ENCODE measurements around the gene SUPT20HL1. TPM values are rescaled to one million over a fixed set of nuclear protein-coding genes. Genes with fewer than 3 reads are reported as not detected.

The SUPT20HL1 gene
- total and polyA plus RNA-seq, 2 donors from 2014 or later = not detected

DNA sequence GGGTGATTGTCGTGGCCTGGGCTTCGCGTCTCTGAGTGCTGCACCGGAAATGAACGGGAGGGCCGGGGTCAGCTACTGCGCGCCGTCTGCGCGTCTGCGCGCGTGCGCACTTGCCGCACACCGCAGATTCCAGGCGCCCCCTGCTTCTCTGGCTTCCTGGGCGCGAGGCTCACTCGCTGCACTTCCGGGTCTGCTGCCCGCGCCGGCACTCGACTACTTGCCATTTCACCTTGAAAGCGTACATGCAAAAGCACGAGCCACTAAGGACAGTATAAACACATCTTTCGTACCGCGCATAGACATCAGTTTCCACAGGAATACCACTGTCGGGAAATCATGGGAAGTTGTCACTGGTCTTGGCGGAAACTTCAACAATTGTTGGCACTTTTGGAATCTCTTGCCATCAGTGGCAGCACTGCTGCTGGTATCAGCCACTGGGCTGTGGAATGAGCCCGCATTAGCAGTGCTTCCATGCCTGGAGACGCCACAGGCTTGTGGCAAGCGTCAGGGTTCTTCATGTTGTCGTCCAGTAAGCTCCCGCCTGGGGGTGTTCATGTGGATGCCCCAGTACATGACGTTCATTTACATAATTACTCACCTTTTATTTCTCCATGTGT is 46.3 kb upstream of the SUPT20HL1 start, which contains the start of gene SUPT20HL2:
Gene SUPT20HL2, minus strand, starts transcription at position 51 of the 617 bp plus-strand sequence. CDS start 754 bp downstream, outside the sequence.
- Histone ChIP-seq H3K4me1 (ENCODE audit: control insufficient read depth in 2 of 3, insufficient read depth in 2 of 3, low read depth in 1 of 3, low read length in 3 of 3) (no peaks in the 10 kb centered on the region), H3K36me3 (ENCODE audit: control insufficient read depth in 2 of 3, insufficient read depth in 3 of 3, low read length in 3 of 3) (no peaks in the 10 kb centered on the region), H3K4me3 (ENCODE audit: low read length in 3 of 3) (no peak within 1 kb of the TSS), H3K27me3 (ENCODE audit: control insufficient read depth, insufficient read depth, low read length) (peaks cover 5% of the 10 kb centered on the region), H3K9me3 (ENCODE audit: control insufficient read depth in 2 of 3, insufficient read depth in 1 of 3, low read length in 3 of 3) (no peaks in the 10 kb centered on the region), H3K27ac (ENCODE audit: low read depth in 2 of 2, low read length in 2 of 2) (no peak within 1 kb of the TSS), H3K9ac (ENCODE audit: low read length in 3 of 3) (no peak within 1 kb of the TSS)
- DNase-seq = no peak
- intact Hi-C loops (cut with DNase I) = no loop called here
- no peak for FAIRE-seq
- TF ChIP-seq, protein P1, sequence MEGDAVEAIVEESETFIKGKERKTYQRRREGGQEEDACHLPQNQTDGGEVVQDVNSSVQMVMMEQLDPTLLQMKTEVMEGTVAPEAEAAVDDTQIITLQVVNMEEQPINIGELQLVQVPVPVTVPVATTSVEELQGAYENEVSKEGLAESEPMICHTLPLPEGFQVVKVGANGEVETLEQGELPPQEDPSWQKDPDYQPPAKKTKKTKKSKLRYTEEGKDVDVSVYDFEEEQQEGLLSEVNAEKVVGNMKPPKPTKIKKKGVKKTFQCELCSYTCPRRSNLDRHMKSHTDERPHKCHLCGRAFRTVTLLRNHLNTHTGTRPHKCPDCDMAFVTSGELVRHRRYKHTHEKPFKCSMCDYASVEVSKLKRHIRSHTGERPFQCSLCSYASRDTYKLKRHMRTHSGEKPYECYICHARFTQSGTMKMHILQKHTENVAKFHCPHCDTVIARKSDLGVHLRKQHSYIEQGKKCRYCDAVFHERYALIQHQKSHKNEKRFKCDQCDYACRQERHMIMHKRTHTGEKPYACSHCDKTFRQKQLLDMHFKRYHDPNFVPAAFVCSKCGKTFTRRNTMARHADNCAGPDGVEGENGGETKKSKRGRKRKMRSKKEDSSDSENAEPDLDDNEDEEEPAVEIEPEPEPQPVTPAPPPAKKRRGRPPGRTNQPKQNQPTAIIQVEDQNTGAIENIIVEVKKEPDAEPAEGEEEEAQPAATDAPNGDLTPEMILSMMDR (IDR thresholded peaks at IDR 0.05; ENCODE audit: borderline replicate concordance, extremely low read depth, insufficient read depth) = no peak

DNA sequence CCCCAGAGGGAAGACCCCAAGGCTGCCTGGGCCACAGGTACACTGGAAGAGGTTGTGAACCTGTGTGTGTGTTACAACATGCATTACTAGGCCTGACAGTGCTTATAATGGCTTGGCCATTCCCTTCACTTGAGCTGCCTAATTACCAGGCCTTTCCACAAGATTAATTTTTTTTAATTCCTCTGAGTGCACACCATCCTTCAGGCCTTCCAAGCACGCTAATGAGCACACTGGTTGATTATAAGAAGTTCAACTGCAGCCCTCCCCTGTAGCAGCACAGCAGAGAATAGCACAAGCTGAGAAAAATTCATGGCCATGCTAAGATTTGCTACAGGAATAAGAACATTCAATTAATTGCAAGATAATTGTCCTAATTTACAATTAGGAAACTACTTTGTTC is 44.3 kb upstream of the SUPT20HL1 start:
- intact Hi-C loops (cut with DNase I) = no loop called here
- H3K9ac ChIP-seq (ENCODE audit: low read length in 3 of 3) = no peak overlapping the region
- no peak for FAIRE-seq
- no peaks in the 10 kb centered on the region for H3K36me3 ChIP-seq (ENCODE audit: control insufficient read depth in 2 of 3, insufficient read depth in 3 of 3, low read length in 3 of 3)
- H3K27me3 ChIP-seq (ENCODE audit: control insufficient read depth, insufficient read depth, low read length) = peaks cover 5% of the 10 kb centered on the region
- H3K9me3 ChIP-seq (ENCODE audit: control insufficient read depth in 2 of 3, insufficient read depth in 1 of 3, low read length in 3 of 3) = no peaks in the 10 kb centered on the region
- H3K4me3 ChIP-seq (ENCODE audit: low read length in 3 of 3) = no peak overlapping the region
- no peaks in the 10 kb centered on the region for H3K4me1 ChIP-seq (ENCODE audit: control insufficient read depth in 2 of 3, insufficient read depth in 2 of 3, low read depth in 1 of 3, low read length in 3 of 3)
- H3K27ac ChIP-seq (ENCODE audit: low read depth in 2 of 2, low read length in 2 of 2) = no peak overlapping the region
- no peak for DNase-seq
- TF ChIP-seq, protein P1 (IDR thresholded peaks at IDR 0.05; ENCODE audit: borderline replicate concordance, extremely low read depth, insufficient read depth) = no peak

DNA sequence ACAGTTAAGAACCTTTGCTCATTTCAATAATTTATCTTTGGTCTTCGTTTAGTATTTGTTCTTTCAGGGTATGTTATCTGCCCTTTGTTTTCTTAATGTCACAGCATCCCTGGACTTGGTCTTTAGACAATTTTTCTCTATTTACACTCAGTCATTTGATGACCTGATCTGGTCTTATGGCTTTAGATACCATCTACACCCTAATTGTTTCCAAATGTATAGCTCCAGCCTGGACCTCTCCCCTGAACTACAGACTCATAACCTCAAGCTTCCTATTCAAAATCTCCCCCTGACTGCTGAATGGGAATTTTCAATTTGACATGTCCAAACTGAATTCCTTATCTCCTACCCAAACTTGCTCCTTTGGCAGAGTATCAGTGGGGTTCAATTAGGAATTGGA is 42.9 kb upstream of the SUPT20HL1 start:
- FAIRE-seq = no peak
- intact Hi-C loops (cut with DNase I) = no loop called here

More for the DNA sequence above, 42.9 kb upstream of the SUPT20HL1 start:
- peaks cover 5% of the 10 kb centered on the region for H3K27me3 ChIP-seq (ENCODE audit: control insufficient read depth, insufficient read depth, low read length)
- no peak overlapping the region for H3K4me3 ChIP-seq (ENCODE audit: low read length in 3 of 3)
- H3K4me1 ChIP-seq (ENCODE audit: control insufficient read depth in 2 of 3, insufficient read depth in 2 of 3, low read depth in 1 of 3, low read length in 3 of 3) = no peaks in the 10 kb centered on the region
- TF ChIP-seq, protein P1 (IDR thresholded peaks at IDR 0.05; ENCODE audit: borderline replicate concordance, extremely low read depth, insufficient read depth) = no peak
- no peaks in the 10 kb centered on the region for H3K9me3 ChIP-seq (ENCODE audit: control insufficient read depth in 2 of 3, insufficient read depth in 1 of 3, low read length in 3 of 3)
- no peak for DNase-seq
- no peak overlapping the region for H3K27ac ChIP-seq (ENCODE audit: low read depth in 2 of 2, low read length in 2 of 2)
- H3K36me3 ChIP-seq (ENCODE audit: control insufficient read depth in 2 of 3, insufficient read depth in 3 of 3, low read length in 3 of 3) = no peaks in the 10 kb centered on the region
- no peak overlapping the region for H3K9ac ChIP-seq (ENCODE audit: low read length in 3 of 3)

All from kidney (tissue), 14 donors.